Activated CD8-positive, alpha-beta memory T cell treated with anti-CD3 and anti-CD28 coated beads for 36 hours (primary cell): ENCODE results near the gene KIDINS220. TPM values are rescaled to one million over a fixed set of nuclear protein-coding genes. Genes with fewer than 3 reads are reported as not detected.

ENCODE experiments used
- CTCF ChIA-PET: fragments of 350-600 bp; sonication (Branson Sonifier 250); formaldehyde crosslinking; loops from one replicate; lab custom pipeline; 2021; ENCODE audit warnings: antibody characterized with exemption; lab: Charles Lee
- POLR2A ChIA-PET: fragments of 350-600 bp; sonication (Branson Sonifier 250); formaldehyde crosslinking; loops from one replicate; lab custom pipeline; 2021; ENCODE audit warnings: antibody characterized with exemption; lab: Charles Lee
- total RNA-seq, 2 experiments: library from RNA; stranded (reverse); gene quantifications; one replicate each; pipeline ENCODE4 v1.2.3, GENCODE V29; 2021

KIDINS220 gene
- 10 to 100 TPM; 25.6 to 27.0 TPM for total RNA-seq

GRCh38 chr2:8836971-8837794, at the start of gene KIDINS220:
Gene KIDINS220 (minus strand): TSS chr2:8837613. CDS start chr2:8827093, 10,520 bp downstream.
- ChIA-PET POLR2A (interaction anchor here (0.7 kb wide), 3 partner anchors 22 to 1819 kb away, joined by 4 to 9 read pairs (median 8); no protein-coding TSS in a partner anchor), CTCF (interaction anchor here (0.7 kb wide), 1 partner anchor 253 kb away, joined by 3 read pairs; no protein-coding TSS in a partner anchor)

GRCh38 chr2:8886876-8887275, 49.5 kb upstream of the KIDINS220 start:
- ChIA-PET POLR2A (no interaction called here), CTCF (interaction anchor here (0.6 kb wide), 1 partner anchor 252 kb away, joined by 3 read pairs; no protein-coding TSS in a partner anchor)

- ChIA-PET CTCF (no interaction called here), POLR2A (no interaction called here)
These were observed 48.7 kb upstream of the KIDINS220 start for GRCh38 chr2:8886202-8886518.

- POLR2A ChIA-PET, result no interaction called here
- CTCF ChIA-PET, result no interaction called here
These were observed 48.2 kb upstream of the KIDINS220 start for GRCh38 chr2:8885449-8886201.

GRCh38 chr2:8884812-8885211, 47.4 kb upstream of the KIDINS220 start:
- ChIA-PET CTCF (no interaction called here), POLR2A (no interaction called here)

GRCh38 chr2:8882094-8882493, 44.7 kb upstream of the KIDINS220 start:
- POLR2A ChIA-PET, result no interaction called here
- CTCF ChIA-PET, result no interaction called here

GRCh38 chr2:8877894-8878293, 40.5 kb upstream of the KIDINS220 start:
- ChIA-PET CTCF (no interaction called here), POLR2A (no interaction called here)

GRCh38 chr2:8877332-8877731, 39.9 kb upstream of the KIDINS220 start:
- CTCF ChIA-PET, result no interaction called here
- POLR2A ChIA-PET, result no interaction called here

GRCh38 chr2:8876628-8877027, 39.2 kb upstream of the KIDINS220 start:
- CTCF ChIA-PET, result no interaction called here
- POLR2A ChIA-PET, result no interaction called here

- ChIA-PET CTCF (no interaction called here), POLR2A (no interaction called here)
These were observed 35.5 kb upstream of the KIDINS220 start for GRCh38 chr2:8872821-8873432.

GRCh38 chr2:8870441-8870840, 33.0 kb upstream of the KIDINS220 start:
- ChIA-PET POLR2A (no interaction called here), CTCF (no interaction called here)

- POLR2A ChIA-PET, result no interaction called here
- CTCF ChIA-PET, result no interaction called here
These were observed 29.9 kb upstream of the KIDINS220 start for GRCh38 chr2:8867363-8867762.

GRCh38 chr2:8863331-8863953, 26.0 kb upstream of the KIDINS220 start:
- POLR2A ChIA-PET, result no interaction called here
- CTCF ChIA-PET, result no interaction called here

GRCh38 chr2:8862230-8862629, 24.8 kb upstream of the KIDINS220 start:
- ChIA-PET CTCF (no interaction called here), POLR2A (no interaction called here)

- POLR2A ChIA-PET, result no interaction called here
- CTCF ChIA-PET, result no interaction called here
These were observed 24.4 kb upstream of the KIDINS220 start for GRCh38 chr2:8861797-8862196.

- POLR2A ChIA-PET, result no interaction called here
- CTCF ChIA-PET, result no interaction called here
These were observed 22.8 kb upstream of the KIDINS220 start for GRCh38 chr2:8860239-8860638.

- CTCF ChIA-PET, result no interaction called here
- POLR2A ChIA-PET, result no interaction called here
These were observed 21.5 kb upstream of the KIDINS220 start for GRCh38 chr2:8858910-8859309.

- CTCF ChIA-PET, result no interaction called here
- POLR2A ChIA-PET, result no interaction called here
These were observed 20.9 kb upstream of the KIDINS220 start for GRCh38 chr2:8858264-8858663.

GRCh38 chr2:8857709-8858108, 20.3 kb upstream of the KIDINS220 start:
- POLR2A ChIA-PET, result no interaction called here
- CTCF ChIA-PET, result no interaction called here

GRCh38 chr2:8856176-8856575, 18.8 kb upstream of the KIDINS220 start:
- CTCF ChIA-PET, result no interaction called here
- POLR2A ChIA-PET, result no interaction called here
